Measurements from ENCODE around the gene LRP5.

Gene LRP5

DNA sequence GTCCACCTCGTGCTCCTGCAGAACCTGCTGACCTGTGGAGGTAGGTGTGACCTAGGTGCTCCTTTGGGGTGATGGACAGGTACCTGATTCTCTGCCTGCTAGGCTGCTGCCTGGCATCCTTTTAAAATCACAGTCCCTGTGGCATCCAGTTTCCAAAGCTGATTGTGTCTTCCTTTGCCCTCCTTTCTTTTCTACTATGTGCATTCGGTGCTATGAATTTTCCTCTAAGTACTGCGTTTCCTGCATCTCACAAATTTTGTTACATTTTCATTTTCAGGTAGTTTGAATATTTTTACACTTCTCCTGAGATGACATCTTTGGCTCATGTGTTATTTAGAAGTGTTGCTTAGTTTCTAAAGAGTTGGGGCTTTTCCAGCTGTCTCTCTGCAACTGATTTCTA, 117.3 kb downstream of the LRP5 start:
- Histone ChIP-seq H3K4me1 (ENCODE audit: control insufficient read depth, insufficient read depth, low read depth, low read length) (peaks cover 7% of the 10 kb centered on the region), H3K9me3 (ENCODE audit: control insufficient read depth, low read length) (peaks cover 20% of the 10 kb centered on the region), H4K8ac (ENCODE audit: low read length) (no peak overlapping the region), H2AK5ac (ENCODE audit: low read length, severe bottlenecking) (no peak overlapping the region), H2BK12ac (ENCODE audit: low read length in 2 of 2) (no peak overlapping the region), H3K18ac (ENCODE audit: low read depth in 1 of 2, low read length in 2 of 2) (no peak overlapping the region), H3K27me3 (ENCODE audit: control insufficient read depth in 1 of 2, insufficient read depth in 1 of 2, low read length in 2 of 2) (no peaks in the 10 kb centered on the region), H2BK5ac (ENCODE audit: low read depth, low read length, poor library complexity, severe bottlenecking) (no peak overlapping the region), H3K9ac (ENCODE audit: low read length) (no peak overlapping the region), H4K91ac (ENCODE audit: low read length) (no peak overlapping the region), H3K4me3 (ENCODE audit: insufficient read depth in 1 of 2, low read depth in 1 of 2, low read length in 2 of 2) (peak overlapping the region in 1 of 2 experiments; percentile 35), H2BK120ac (ENCODE audit: low read depth, low read length) (no peak overlapping the region), H3K79me1 (replicated peaks; ENCODE audit: low read length, poor library complexity, severe bottlenecking) (peaks cover 3% of the 10 kb centered on the region), H3K27ac (ENCODE audit: low read length, poor library complexity, severe bottlenecking) (no peak overlapping the region), H3K4me2 (ENCODE audit: low read length, poor library complexity, severe bottlenecking) (no peak overlapping the region), H2BK15ac (ENCODE audit: low read depth, poor library complexity, severe bottlenecking) (no peak overlapping the region), H2AFZ (ENCODE audit: low read depth, low read length) (no peak overlapping the region), H3K4ac (ENCODE audit: low read depth in 1 of 2, low read length in 2 of 2) (no peak overlapping the region), H3K23ac (ENCODE audit: low read length in 2 of 2) (no peak overlapping the region), H3K36me3 (ENCODE audit: control insufficient read depth in 1 of 2, insufficient read depth in 2 of 2, low read depth in 1 of 2, low read length in 2 of 2) (peaks cover 30 to 79% of the 10 kb centered on the region in 2 experiments), H3K14ac (ENCODE audit: low read length in 2 of 2) (no peak overlapping the region)
- no peak for DNase-seq
- WGBS, result 96% methylated on average over 2 of the region's 3 CpGs

GRCh38 chr11:68430384-68430783, 118.0 kb downstream of the LRP5 start:
- peaks cover 32 to 77% of the 10 kb centered on the region in 2 experiments for H3K36me3 ChIP-seq (ENCODE audit: control insufficient read depth in 1 of 2, insufficient read depth in 2 of 2, low read depth in 1 of 2, low read length in 2 of 2)
- H3K79me1 ChIP-seq (replicated peaks; ENCODE audit: low read length, poor library complexity, severe bottlenecking), result peaks cover 3% of the 10 kb centered on the region
- H4K8ac ChIP-seq (ENCODE audit: low read length), result no peak overlapping the region
- no peak overlapping the region for H3K4ac ChIP-seq (ENCODE audit: low read depth in 1 of 2, low read length in 2 of 2)
- H2BK12ac ChIP-seq (ENCODE audit: low read length in 2 of 2), result no peak overlapping the region
- H2AK5ac ChIP-seq (ENCODE audit: low read length, severe bottlenecking), result no peak overlapping the region
- H3K4me1 ChIP-seq (ENCODE audit: control insufficient read depth, insufficient read depth, low read depth, low read length), result peaks cover 7% of the 10 kb centered on the region
- H2AFZ ChIP-seq (ENCODE audit: low read depth, low read length), result no peak overlapping the region
- no peaks in the 10 kb centered on the region for H3K27me3 ChIP-seq (ENCODE audit: control insufficient read depth in 1 of 2, insufficient read depth in 1 of 2, low read length in 2 of 2)
- H2BK15ac ChIP-seq (ENCODE audit: low read depth, poor library complexity, severe bottlenecking), result no peak overlapping the region
- H3K4me2 ChIP-seq (ENCODE audit: low read length, poor library complexity, severe bottlenecking), result no peak overlapping the region
- no peak overlapping the region for H3K14ac ChIP-seq (ENCODE audit: low read length in 2 of 2)
- H3K9me3 ChIP-seq (ENCODE audit: control insufficient read depth, low read length), result peaks cover 20% of the 10 kb centered on the region
- H2BK120ac ChIP-seq (ENCODE audit: low read depth, low read length), result no peak overlapping the region
- H3K27ac ChIP-seq (ENCODE audit: low read length, poor library complexity, severe bottlenecking), result no peak overlapping the region
- no peak overlapping the region for H3K4me3 ChIP-seq (ENCODE audit: insufficient read depth in 1 of 2, low read depth in 1 of 2, low read length in 2 of 2)
- no peak overlapping the region for H3K23ac ChIP-seq (ENCODE audit: low read length in 2 of 2)
- H3K9ac ChIP-seq (ENCODE audit: low read length), result no peak overlapping the region
- H2BK5ac ChIP-seq (ENCODE audit: low read depth, low read length, poor library complexity, severe bottlenecking), result no peak overlapping the region
- no peak overlapping the region for H3K18ac ChIP-seq (ENCODE audit: low read depth in 1 of 2, low read length in 2 of 2)
- WGBS, result 99% methylated on average over 5 of the region's 5 CpGs
- no peak for DNase-seq
- H4K91ac ChIP-seq (ENCODE audit: low read length), result no peak overlapping the region

- DNase-seq, result no peak
- no peak overlapping the region for H2AFZ ChIP-seq (ENCODE audit: low read depth, low read length)
- H3K4me2 ChIP-seq (ENCODE audit: low read length, poor library complexity, severe bottlenecking), result no peak overlapping the region
- no peak overlapping the region for H3K14ac ChIP-seq (ENCODE audit: low read length in 2 of 2)
- no peak overlapping the region for H3K27ac ChIP-seq (ENCODE audit: low read length, poor library complexity, severe bottlenecking)
- no peaks in the 10 kb centered on the region for H3K27me3 ChIP-seq (ENCODE audit: control insufficient read depth in 1 of 2, insufficient read depth in 1 of 2, low read length in 2 of 2)
- H3K9ac ChIP-seq (ENCODE audit: low read length), result no peak overlapping the region
- H4K8ac ChIP-seq (ENCODE audit: low read length), result no peak overlapping the region
- peaks cover 3% of the 10 kb centered on the region for H3K79me1 ChIP-seq (replicated peaks; ENCODE audit: low read length, poor library complexity, severe bottlenecking)
- no peak overlapping the region for H3K4ac ChIP-seq (ENCODE audit: low read depth in 1 of 2, low read length in 2 of 2)
- H2BK12ac ChIP-seq (ENCODE audit: low read length in 2 of 2), result peak overlapping the region in 1 of 2 experiments; percentile 4
- H3K18ac ChIP-seq (ENCODE audit: low read depth in 1 of 2, low read length in 2 of 2), result no peak overlapping the region
- peaks cover 20% of the 10 kb centered on the region for H3K9me3 ChIP-seq (ENCODE audit: control insufficient read depth, low read length)
- WGBS, result 99% methylated on average over 3 of the region's 3 CpGs
- no peak overlapping the region for H2AK5ac ChIP-seq (ENCODE audit: low read length, severe bottlenecking)
- H2BK5ac ChIP-seq (ENCODE audit: low read depth, low read length, poor library complexity, severe bottlenecking), result no peak overlapping the region
- H3K23ac ChIP-seq (ENCODE audit: low read length in 2 of 2), result no peak overlapping the region
- H4K91ac ChIP-seq (ENCODE audit: low read length), result no peak overlapping the region
- peaks cover 7% of the 10 kb centered on the region for H3K4me1 ChIP-seq (ENCODE audit: control insufficient read depth, insufficient read depth, low read depth, low read length)
- H3K36me3 ChIP-seq (ENCODE audit: control insufficient read depth in 1 of 2, insufficient read depth in 2 of 2, low read depth in 1 of 2, low read length in 2 of 2), result peaks cover 33 to 76% of the 10 kb centered on the region in 2 experiments
- no peak overlapping the region for H3K4me3 ChIP-seq (ENCODE audit: insufficient read depth in 1 of 2, low read depth in 1 of 2, low read length in 2 of 2)
- no peak overlapping the region for H2BK120ac ChIP-seq (ENCODE audit: low read depth, low read length)
- H2BK15ac ChIP-seq (ENCODE audit: low read depth, poor library complexity, severe bottlenecking), result no peak overlapping the region
These were observed 118.4 kb downstream of the LRP5 start for GRCh38 chr11:68430801-68431200.

DNA sequence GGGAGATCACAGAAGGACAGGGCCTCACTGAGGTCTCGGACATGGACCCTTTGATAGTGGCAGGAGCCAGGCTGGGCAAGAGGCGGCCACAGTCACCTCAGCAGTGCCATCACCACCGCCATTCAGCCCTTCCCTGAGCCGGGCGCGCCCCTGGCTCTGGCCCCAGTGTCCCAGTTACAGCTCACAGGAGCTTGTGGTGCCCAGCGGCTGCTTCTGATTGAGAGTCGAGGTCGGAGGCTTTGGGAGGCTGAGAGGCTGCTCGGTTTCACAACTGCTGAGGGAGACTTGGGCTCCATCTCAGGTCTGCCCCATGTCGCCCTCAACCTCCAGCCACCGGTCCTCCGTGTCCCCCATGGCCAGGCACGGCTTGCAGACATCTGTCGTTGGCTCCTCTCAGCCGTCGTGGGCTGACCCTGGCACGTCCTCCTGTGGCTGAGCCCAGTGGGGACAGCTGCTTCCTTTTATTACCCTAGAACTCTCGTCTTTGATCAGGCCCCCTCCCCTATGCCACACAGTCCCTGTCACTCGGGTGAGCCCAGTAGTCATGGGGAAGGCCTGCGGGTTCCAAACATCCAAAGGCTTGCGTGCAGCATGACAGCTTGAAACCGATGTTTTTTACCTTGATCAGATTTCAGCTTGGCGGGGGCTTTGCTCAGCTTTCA, 119.7 kb downstream of the LRP5 start:
- H3K4me3 ChIP-seq (ENCODE audit: insufficient read depth in 1 of 2, low read depth in 1 of 2, low read length in 2 of 2), result no peak overlapping the region
- H3K4ac ChIP-seq (ENCODE audit: low read depth in 1 of 2, low read length in 2 of 2), result no peak overlapping the region
- no peak overlapping the region for H2BK12ac ChIP-seq (ENCODE audit: low read length in 2 of 2)
- no peak overlapping the region for H2AK5ac ChIP-seq (ENCODE audit: low read length, severe bottlenecking)
- no peak overlapping the region for H4K8ac ChIP-seq (ENCODE audit: low read length)
- H2AFZ ChIP-seq (ENCODE audit: low read depth, low read length), result no peak overlapping the region
- H3K79me1 ChIP-seq (replicated peaks; ENCODE audit: low read length, poor library complexity, severe bottlenecking), result peaks cover 5% of the 10 kb centered on the region
- H2BK15ac ChIP-seq (ENCODE audit: low read depth, poor library complexity, severe bottlenecking), result no peak overlapping the region
- no peak overlapping the region for H3K4me2 ChIP-seq (ENCODE audit: low read length, poor library complexity, severe bottlenecking)
- DNase-seq, result no peak
- no peak overlapping the region for H3K23ac ChIP-seq (ENCODE audit: low read length in 2 of 2)
- no peaks in the 10 kb centered on the region for H3K27me3 ChIP-seq (ENCODE audit: control insufficient read depth in 1 of 2, insufficient read depth in 1 of 2, low read length in 2 of 2)
- no peak overlapping the region for H3K18ac ChIP-seq (ENCODE audit: low read depth in 1 of 2, low read length in 2 of 2)
- H2BK5ac ChIP-seq (ENCODE audit: low read depth, low read length, poor library complexity, severe bottlenecking), result no peak overlapping the region
- H2BK120ac ChIP-seq (ENCODE audit: low read depth, low read length), result no peak overlapping the region
- H3K36me3 ChIP-seq (ENCODE audit: control insufficient read depth in 1 of 2, insufficient read depth in 2 of 2, low read depth in 1 of 2, low read length in 2 of 2), result peaks cover 27 to 76% of the 10 kb centered on the region in 2 experiments
- H3K27ac ChIP-seq (ENCODE audit: low read length, poor library complexity, severe bottlenecking), result no peak overlapping the region
- no peak overlapping the region for H3K9ac ChIP-seq (ENCODE audit: low read length)
- 95% methylated on average over 24 of the region's 24 CpGs for WGBS
- H3K9me3 ChIP-seq (ENCODE audit: control insufficient read depth, low read length), result peaks cover 20% of the 10 kb centered on the region
- peaks cover 17% of the 10 kb centered on the region for H3K4me1 ChIP-seq (ENCODE audit: control insufficient read depth, insufficient read depth, low read depth, low read length)
- no peak overlapping the region for H4K91ac ChIP-seq (ENCODE audit: low read length)
- H3K14ac ChIP-seq (ENCODE audit: low read length in 2 of 2), result no peak overlapping the region
